ENCODE measurements around the gene CALN1. TPM values are rescaled to one million over a fixed set of nuclear protein-coding genes. Genes with fewer than 3 reads are reported as not detected.

Gene CALN1
- total RNA-seq, 1 experiment from 2014 or later, result 0.05 TPM

- ChIA-PET CTCF (no interaction called here), POLR2A (no interaction called here)
- no peaks in the 10 kb centered on the region for H3K27me3 ChIP-seq (ENCODE audit: control insufficient read depth, insufficient read depth, low read length)
- H3K4me1 ChIP-seq (ENCODE audit: control insufficient read depth, insufficient read depth, low read length), result no peaks in the 10 kb centered on the region
- DNase-seq (ENCODE audit: low read depth, low spot score) (no peak), ATAC-seq (no peak)
- no TSS peak for BruUV-seq (replicated peaks)
- H3K9me3 ChIP-seq (ENCODE audit: control insufficient read depth, insufficient read depth, low read depth, low read length), result peaks cover 6% of the 10 kb centered on the region; the same call in 1 of the 2 replicates
- H3K4me3 ChIP-seq (ENCODE audit: low read depth in 2 of 2, low read length in 2 of 2), result no peak overlapping the region
- TF ChIP-seq CTCF (IDR thresholded peaks at IDR 0.05), result no peak
- TF ChIP-seq SIN3A (IDR thresholded peaks at IDR 0.05; ENCODE audit: borderline replicate concordance, insufficient read depth, low read depth, low read length), result no peak
- TF ChIP-seq REST (IDR thresholded peaks at IDR 0.05; ENCODE audit: insufficient read depth in 1 of 2, low read depth in 2 of 2, low read length in 1 of 2), result no peak
- TF ChIP-seq POLR2AphosphoS5 (IDR thresholded peaks at IDR 0.05; ENCODE audit: low read depth, low read length), result no peak
- no peak for TF ChIP-seq TCF7L2 (IDR thresholded peaks at IDR 0.05; ENCODE audit: low read depth, low read length)
- in situ Hi-C loops (cut with HindIII; ENCODE audit: low pct_unique_long_range_greater_than_20kb, low sequenced_read_pairs) (no loop called here), intact Hi-C loops (cut with micrococcal nuclease; ENCODE audit: unreplicated experiment) (no loop called here)
- H3K36me3 ChIP-seq (ENCODE audit: control insufficient read depth, insufficient read depth, low read length), result no peaks in the 10 kb centered on the region
- no peak overlapping the region for H3K27ac ChIP-seq (ENCODE audit: low read length)
Observed at GRCh38 chr7:71766016-71766415, 646.1 kb downstream of the CALN1 start.

DNA sequence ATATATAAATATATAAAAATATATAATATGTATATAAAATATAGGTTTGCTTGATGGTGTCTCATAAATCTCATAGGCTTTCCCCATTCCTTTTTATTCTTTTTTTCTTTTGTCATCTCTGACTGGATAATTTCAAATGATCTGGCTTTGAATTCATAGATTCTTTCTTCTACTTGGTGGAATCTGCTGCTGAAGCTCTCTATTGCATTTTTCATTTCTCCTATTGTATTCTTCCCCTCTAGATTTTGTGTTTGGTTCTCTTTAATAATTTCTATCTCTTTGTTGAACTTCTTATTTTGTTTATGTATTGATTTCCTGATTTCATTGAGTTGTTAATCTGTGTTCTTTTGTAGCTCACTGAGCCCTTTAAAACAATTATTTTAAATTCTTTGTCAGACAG, 650.8 kb downstream of the CALN1 start:
- intact Hi-C loops (cut with micrococcal nuclease; ENCODE audit: unreplicated experiment) (no loop called here), in situ Hi-C loops (cut with HindIII; ENCODE audit: low pct_unique_long_range_greater_than_20kb, low sequenced_read_pairs) (no loop called here)
- ChIA-PET CTCF (no interaction called here), POLR2A (no interaction called here)
- TF ChIP-seq REST (IDR thresholded peaks at IDR 0.05; ENCODE audit: insufficient read depth in 1 of 2, low read depth in 2 of 2, low read length in 1 of 2) (no peak), POLR2AphosphoS5 (IDR thresholded peaks at IDR 0.05; ENCODE audit: low read depth, low read length) (no peak), SIN3A (IDR thresholded peaks at IDR 0.05; ENCODE audit: borderline replicate concordance, insufficient read depth, low read depth, low read length) (no peak), TCF7L2 (IDR thresholded peaks at IDR 0.05; ENCODE audit: low read depth, low read length) (no peak), CTCF (IDR thresholded peaks at IDR 0.05) (no peak)
- peaks cover 6% of the 10 kb centered on the region; the same call in 1 of the 2 replicates for H3K9me3 ChIP-seq (ENCODE audit: control insufficient read depth, insufficient read depth, low read depth, low read length)
- BruUV-seq (replicated peaks), result no TSS peak
- H3K27me3 ChIP-seq (ENCODE audit: control insufficient read depth, insufficient read depth, low read length), result no peaks in the 10 kb centered on the region
- H3K36me3 ChIP-seq (ENCODE audit: control insufficient read depth, insufficient read depth, low read length), result no peaks in the 10 kb centered on the region
- ATAC-seq (no peak), DNase-seq (ENCODE audit: low read depth, low spot score) (no peak)
- no peaks in the 10 kb centered on the region for H3K4me1 ChIP-seq (ENCODE audit: control insufficient read depth, insufficient read depth, low read length)
- no peak overlapping the region for H3K27ac ChIP-seq (ENCODE audit: low read length)
- H3K4me3 ChIP-seq (ENCODE audit: low read depth in 2 of 2, low read length in 2 of 2), result no peak overlapping the region

Data from Panc1 (cell line).